Liver (tissue), 3 donors: ENCODE data around the gene CHD3.

Experiments
- CTCF ChIP-seq: fragments of 150-350 bp; IDR thresholded peaks from 2 replicates; pipeline ENCODE4 v1.5.1; 2017; ENCODE audit warnings: improper control_type of control experiment, low read depth, low read length; ENCODE audit not compliant: missing input control
- FOXA2 ChIP-seq: IDR thresholded peaks from 2 replicates; pipeline ENCODE4 v1.6.1; 2016; ENCODE audit warnings: antibody characterized with exemption
- JUND ChIP-seq, 2 donors: IDR thresholded peaks; 2 replicates each; pipeline ENCODE4 v1.6.1; 2016; ENCODE audit warnings: antibody characterized with exemption in 2 of 2
- TAF1 ChIP-seq: conservative IDR thresholded peaks from 2 replicates; pipeline ENCODE4 v1.6.1; 2016; ENCODE audit warnings: antibody characterized with exemption, mild to moderate bottlenecking
- YY1 ChIP-seq: IDR thresholded peaks from 2 replicates; pipeline ENCODE4 v1.6.1; 2016; ENCODE audit warnings: antibody characterized with exemption, mild to moderate bottlenecking
- TF ChIP-seq, protein P1 (sequence below): IDR thresholded peaks from 2 replicates; pipeline ENCODE4 v1.6.1; 2016; ENCODE audit warnings: antibody characterized with exemption
- TF ChIP-seq, protein P2 (sequence below): IDR thresholded peaks from 2 replicates; pipeline ENCODE4 v1.6.1; 2016; ENCODE audit warnings: antibody characterized with exemption, mild to moderate bottlenecking
- donor health status: healthy.
- donor health status: healthy.

- TF ChIP-seq CTCF: no peak
- TF ChIP-seq TAF1: no peak
- TF ChIP-seq, protein P1, sequence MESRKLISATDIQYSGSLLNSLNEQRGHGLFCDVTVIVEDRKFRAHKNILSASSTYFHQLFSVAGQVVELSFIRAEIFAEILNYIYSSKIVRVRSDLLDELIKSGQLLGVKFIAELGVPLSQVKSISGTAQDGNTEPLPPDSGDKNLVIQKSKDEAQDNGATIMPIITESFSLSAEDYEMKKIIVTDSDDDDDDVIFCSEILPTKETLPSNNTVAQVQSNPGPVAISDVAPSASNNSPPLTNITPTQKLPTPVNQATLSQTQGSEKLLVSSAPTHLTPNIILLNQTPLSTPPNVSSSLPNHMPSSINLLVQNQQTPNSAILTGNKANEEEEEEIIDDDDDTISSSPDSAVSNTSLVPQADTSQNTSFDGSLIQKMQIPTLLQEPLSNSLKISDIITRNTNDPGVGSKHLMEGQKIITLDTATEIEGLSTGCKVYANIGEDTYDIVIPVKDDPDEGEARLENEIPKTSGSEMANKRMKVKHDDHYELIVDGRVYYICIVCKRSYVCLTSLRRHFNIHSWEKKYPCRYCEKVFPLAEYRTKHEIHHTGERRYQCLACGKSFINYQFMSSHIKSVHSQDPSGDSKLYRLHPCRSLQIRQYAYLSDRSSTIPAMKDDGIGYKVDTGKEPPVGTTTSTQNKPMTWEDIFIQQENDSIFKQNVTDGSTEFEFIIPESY: no peak
- TF ChIP-seq, protein P2, sequence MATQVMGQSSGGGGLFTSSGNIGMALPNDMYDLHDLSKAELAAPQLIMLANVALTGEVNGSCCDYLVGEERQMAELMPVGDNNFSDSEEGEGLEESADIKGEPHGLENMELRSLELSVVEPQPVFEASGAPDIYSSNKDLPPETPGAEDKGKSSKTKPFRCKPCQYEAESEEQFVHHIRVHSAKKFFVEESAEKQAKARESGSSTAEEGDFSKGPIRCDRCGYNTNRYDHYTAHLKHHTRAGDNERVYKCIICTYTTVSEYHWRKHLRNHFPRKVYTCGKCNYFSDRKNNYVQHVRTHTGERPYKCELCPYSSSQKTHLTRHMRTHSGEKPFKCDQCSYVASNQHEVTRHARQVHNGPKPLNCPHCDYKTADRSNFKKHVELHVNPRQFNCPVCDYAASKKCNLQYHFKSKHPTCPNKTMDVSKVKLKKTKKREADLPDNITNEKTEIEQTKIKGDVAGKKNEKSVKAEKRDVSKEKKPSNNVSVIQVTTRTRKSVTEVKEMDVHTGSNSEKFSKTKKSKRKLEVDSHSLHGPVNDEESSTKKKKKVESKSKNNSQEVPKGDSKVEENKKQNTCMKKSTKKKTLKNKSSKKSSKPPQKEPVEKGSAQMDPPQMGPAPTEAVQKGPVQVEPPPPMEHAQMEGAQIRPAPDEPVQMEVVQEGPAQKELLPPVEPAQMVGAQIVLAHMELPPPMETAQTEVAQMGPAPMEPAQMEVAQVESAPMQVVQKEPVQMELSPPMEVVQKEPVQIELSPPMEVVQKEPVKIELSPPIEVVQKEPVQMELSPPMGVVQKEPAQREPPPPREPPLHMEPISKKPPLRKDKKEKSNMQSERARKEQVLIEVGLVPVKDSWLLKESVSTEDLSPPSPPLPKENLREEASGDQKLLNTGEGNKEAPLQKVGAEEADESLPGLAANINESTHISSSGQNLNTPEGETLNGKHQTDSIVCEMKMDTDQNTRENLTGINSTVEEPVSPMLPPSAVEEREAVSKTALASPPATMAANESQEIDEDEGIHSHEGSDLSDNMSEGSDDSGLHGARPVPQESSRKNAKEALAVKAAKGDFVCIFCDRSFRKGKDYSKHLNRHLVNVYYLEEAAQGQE: no peak
- TF ChIP-seq FOXA2: no peak
- no peak for TF ChIP-seq JUND (IDR thresholded peaks at IDR 0.05)
- no peak for TF ChIP-seq YY1
Observed at GRCh38 chr17:7915179-7915610, 26.6 kb downstream of the CHD3 start.
